Esophagus mucosa (tissue), 1 donor: ENCODE measurements around the gene LOXHD1. TPM values are rescaled to one million over a fixed set of nuclear protein-coding genes. Genes with fewer than 3 reads are reported as not detected.

Source experiments
- ATAC-seq: fragments of 200-7000 bp; cut with Tn5 transposase; one replicate; pipeline ENCODE4 v1.9.1; 2020
- total RNA-seq: library from RNA; stranded (reverse); gene quantifications from one replicate; pipeline ENCODE4 v1.2.4, GENCODE V29; 2023
- donor health status: DM: yes; HTN: yes; CAD: no.

Gene LOXHD1
- total RNA-seq, 1 donor from 2014 or later, result 0.12 TPM

GRCh38 chr18:46475390-46475752, 181.6 kb downstream of the LOXHD1 start:
- ATAC-seq, result no peak

GRCh38 chr18:46474487-46475389, 182.3 kb downstream of the LOXHD1 start:
- ATAC-seq, result no peak

- ATAC-seq, result no peak
Observed at GRCh38 chr18:46471809-46472498, 185.1 kb downstream of the LOXHD1 start.

- ATAC-seq, result no peak
Observed at GRCh38 chr18:46470714-46471113, 186.3 kb downstream of the LOXHD1 start.

GRCh38 chr18:46469186-46469915, 187.7 kb downstream of the LOXHD1 start:
- peak; percentile 26 for ATAC-seq

GRCh38 chr18:46468426-46469180, 188.4 kb downstream of the LOXHD1 start:
- ATAC-seq, result no peak

- ATAC-seq, result peak; percentile 40
Observed at GRCh38 chr18:46466234-46467160, 190.5 kb downstream of the LOXHD1 start.

DNA sequence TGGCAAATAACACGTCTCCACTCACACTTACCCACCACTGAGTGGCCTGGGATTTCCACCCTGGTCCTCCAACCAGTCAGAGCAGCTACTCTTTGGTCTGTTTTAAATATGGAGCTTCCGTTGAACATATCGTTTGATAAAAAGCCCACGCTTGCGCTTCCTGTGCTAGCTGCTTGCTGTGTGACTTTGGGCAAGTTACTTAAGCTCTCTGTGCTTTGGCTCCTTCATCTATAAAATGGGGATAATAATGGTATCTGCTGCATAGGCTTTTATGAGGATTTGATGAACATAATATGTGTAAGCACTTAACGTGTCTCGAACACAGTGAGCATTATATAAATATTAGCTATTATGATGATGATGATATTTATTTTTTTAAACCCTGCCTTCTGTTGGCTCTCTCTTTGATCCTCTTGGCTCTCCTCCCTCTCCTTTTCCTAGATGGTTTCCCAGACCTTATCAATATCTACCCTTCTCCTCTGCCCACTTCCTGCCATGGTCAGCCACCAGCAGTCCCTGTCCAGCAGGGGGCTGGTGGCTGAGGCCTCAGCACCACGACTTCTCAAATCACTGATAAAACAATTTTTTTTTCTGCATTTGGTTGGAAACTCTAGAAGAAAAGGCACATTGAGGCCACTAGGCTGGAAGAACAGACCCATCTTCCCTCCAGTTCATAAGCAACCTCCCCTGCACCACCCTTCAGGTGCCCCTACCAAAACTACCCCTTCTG, 191.9 kb downstream of the LOXHD1 start:
- no peak for ATAC-seq

DNA sequence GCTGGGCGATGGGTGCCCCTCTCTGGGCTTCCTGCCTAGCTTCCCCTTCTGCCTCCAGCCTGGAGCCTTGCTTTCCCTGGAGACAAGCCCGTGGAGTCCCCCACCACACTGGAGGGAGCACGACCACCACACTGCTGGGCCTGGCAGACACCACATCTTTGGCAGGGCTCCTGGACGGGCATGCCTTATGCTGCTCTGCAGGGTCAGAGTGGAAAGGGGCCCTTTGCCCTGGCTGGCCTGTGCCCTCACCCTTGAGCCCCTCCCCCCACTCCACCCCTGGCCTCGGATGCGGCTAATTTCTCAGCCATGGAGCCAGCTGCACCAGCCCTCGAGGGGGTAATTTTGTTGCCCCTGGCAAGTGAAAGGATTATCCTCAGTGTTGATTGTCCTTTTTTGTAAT, 194.5 kb downstream of the LOXHD1 start:
- no peak for ATAC-seq

GRCh38 chr18:46461993-46462392, 195.0 kb downstream of the LOXHD1 start:
- ATAC-seq, result no peak

DNA sequence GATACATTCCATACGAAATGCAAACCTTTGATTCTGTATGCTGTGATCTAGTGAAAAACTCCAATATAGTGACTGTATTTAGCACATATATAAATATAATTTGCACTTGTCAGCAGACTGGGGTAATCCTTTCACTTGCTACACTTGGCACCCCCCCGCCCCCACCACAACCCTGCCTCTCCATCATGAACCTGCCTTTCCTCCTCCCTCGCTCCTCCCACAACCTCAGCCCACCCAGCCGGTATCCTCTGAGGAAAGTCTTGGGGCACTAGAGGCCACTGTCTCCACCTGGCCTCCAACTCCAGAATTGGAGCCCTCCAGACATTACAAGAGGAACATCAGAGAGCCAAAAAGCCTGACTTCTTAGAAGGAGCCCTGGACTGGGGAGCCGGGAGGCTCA, 196.3 kb downstream of the LOXHD1 start:
- ATAC-seq, result no peak

- ATAC-seq, result no peak
Observed at GRCh38 chr18:46459789-46460455, 197.1 kb downstream of the LOXHD1 start.

DNA sequence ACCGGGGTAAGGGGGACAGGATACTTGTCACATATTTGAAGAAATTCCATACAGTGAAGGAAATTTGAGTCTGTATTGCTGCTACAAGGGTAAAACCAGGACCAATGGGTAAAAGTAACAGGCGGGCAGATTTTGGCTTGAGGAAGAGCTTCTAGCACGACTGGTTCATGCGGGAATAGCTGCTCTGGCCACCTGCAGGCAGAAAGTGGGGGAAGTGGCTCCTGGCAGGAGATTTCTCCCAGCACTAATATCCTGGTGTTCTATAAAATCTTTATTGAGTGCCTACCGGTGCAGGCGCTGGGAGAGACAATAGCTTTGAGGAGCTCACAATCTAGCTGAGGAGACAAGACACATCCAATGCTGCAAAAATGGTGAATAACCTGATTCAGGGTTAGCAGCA, 198.5 kb downstream of the LOXHD1 start:
- ATAC-seq, result no peak

- no peak for ATAC-seq
Observed at GRCh38 chr18:46456691-46457090, 200.3 kb downstream of the LOXHD1 start.

- no peak for ATAC-seq
Observed at GRCh38 chr18:46452820-46453219, 204.2 kb downstream of the LOXHD1 start.

GRCh38 chr18:46449499-46449898, 207.5 kb downstream of the LOXHD1 start:
- no peak for ATAC-seq

DNA sequence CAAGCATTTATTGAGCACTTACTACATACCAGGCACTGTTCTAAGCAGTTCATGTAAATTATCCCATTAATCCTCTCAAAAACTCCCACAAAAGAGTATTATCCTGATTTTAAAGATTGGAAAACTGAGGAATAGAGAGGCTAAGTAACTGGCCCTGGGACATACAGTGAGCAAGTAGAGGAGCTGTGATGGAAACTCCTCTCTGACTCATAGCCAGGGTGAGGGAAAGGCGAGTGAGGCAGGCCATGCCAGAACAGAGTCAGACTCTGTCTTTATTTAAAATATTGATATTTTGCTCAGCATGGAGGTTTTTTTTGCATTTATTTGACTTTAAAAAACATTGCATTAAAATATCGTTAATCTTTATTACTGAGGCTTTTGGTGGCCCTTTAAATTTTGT, 208.0 kb downstream of the LOXHD1 start:
- peak; percentile 88 for ATAC-seq

- peak; percentile 65 for ATAC-seq
Observed at GRCh38 chr18:46448347-46448746, 208.7 kb downstream of the LOXHD1 start.

- ATAC-seq, result no peak
Observed at GRCh38 chr18:46447792-46448191, 209.2 kb downstream of the LOXHD1 start.

DNA sequence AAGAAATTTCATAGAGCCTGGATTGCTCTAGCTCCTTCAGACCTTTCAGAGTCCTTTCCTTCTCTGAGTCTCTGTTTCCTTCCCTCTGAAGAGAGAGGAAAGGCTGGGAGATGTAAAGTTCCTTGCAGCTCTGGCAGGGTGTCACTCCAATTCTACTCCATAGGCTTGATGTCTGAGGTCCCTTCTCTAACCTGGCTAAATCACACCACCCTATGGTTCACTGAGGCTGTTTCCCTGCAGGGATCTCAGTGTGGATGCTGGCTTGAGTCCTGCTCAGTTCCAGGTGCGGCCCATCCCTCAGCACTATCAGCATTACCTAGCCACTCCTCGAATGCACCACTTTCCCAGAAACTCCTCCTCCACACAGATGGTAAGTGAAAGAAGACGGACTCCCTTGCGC, 209.7 kb downstream of the LOXHD1 start:
- ATAC-seq, result no peak
